ENCODE measurements around the gene CFAP65. TPM values are rescaled to one million over a fixed set of nuclear protein-coding genes. Genes with fewer than 3 reads are reported as not detected.

Gene CFAP65
- total RNA-seq, 1 experiment from 2014 or later = not detected

DNA sequence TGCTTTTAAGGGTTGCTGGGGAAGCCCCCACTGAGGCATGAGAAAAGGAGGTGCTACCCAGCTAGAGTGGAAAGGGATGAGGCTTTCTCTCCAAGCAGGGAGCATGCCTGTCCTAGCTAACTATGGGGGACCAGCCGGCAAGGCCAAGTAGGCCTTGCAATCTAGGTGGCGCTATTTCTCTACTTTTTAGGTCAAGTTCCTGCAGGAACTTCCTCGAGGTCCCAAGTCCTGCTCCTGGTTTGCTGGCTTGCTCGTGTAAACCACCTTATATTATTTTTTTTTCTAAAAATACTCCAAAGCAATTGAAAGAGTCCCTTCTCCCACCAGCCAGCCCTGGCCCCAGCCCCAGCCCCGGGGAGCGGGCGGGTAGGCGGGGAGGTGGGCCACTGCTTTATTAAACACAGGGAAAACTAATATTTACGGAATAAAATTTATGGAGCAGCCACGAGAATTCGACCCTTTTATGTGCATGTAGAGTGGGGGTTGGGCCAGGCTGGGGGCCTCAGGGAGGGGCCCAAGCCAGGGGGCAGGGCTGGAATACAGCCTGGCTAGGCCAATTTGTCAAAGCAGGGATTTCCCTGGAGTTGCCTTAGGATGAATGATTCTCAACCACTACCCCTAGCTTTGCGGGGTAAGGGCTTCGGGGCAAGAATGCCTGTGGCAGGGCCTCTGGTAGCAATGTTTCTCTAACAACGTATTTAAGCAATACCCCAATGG, 32.3 kb upstream of the CFAP65 start:
- H3K27me3 ChIP-seq (ENCODE audit: control insufficient read depth, insufficient read depth, low read length) = no peaks in the 10 kb centered on the region
- H3K4me3 ChIP-seq (ENCODE audit: insufficient read depth, low read depth, low read length) = no peak overlapping the region
- peak; percentile 86 for DNase-seq

DNA sequence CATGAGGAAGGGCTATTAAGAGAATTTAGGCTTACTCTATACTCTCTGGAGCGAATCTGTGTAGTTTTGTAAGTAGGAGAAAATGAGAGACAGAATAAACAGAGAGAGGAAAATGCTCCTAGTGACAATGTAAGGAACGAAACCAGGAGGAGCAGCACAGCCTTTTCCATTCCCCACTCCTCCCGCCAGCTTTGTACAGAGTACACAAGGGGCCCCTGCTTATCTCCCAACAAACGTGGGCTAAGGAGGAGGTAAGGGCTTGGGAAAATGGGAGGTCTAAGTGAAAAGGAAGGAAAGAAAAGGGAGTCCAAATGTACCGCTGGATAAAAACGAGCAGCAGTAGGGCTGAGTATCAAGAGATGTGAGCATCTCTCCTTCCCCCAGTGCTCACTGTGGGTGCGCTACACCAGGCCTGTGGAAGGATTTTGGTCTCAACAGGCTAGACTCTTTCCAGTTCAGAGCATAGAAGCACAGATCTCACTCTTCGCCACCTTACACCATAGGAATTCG, 31.5 kb upstream of the CFAP65 start:
- no peak overlapping the region for H3K4me3 ChIP-seq (ENCODE audit: insufficient read depth, low read depth, low read length)
- DNase-seq = no peak
- H3K36me3 ChIP-seq (replicated peaks; ENCODE audit: control insufficient read depth, insufficient read depth, low read length) = peaks cover 4% of the 10 kb centered on the region
- H3K27me3 ChIP-seq (ENCODE audit: control insufficient read depth, insufficient read depth, low read length) = no peaks in the 10 kb centered on the region

More for the DNA sequence above, 32.3 kb upstream of the CFAP65 start:
- peaks cover 4% of the 10 kb centered on the region for H3K36me3 ChIP-seq (replicated peaks; ENCODE audit: control insufficient read depth, insufficient read depth, low read length)

DNA sequence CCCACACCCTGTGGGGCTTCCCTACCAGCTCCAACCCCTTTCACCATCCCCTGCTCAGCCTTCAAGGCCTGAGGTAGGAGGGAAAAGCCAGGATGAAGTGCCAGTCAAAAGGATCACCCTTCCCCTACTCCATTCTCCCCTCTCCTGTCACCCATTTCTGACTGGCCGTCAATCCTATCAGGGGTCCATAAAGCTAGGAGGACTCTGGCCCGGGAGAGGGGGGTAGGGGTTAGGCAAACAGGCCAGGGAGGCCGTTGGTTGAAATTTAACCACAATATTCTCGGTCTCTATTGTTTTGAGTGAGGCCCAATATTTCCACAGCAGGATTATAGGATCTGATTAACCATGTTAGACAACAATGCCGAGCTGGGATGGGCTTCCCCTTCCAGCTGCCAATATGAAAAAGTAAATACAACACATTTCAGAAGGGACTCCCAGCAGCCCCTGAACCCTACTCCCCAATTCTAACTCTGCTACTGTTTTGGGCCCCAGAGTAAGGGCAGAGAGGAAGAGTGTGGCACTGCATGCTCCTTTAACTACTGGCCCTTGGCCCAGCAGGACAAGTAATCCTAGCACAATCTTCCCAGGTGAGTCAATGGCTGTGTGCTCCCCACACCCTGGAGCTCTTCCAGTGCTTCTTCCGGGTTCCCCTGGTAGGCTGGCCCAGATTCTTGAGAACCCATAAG, 30.0 kb upstream of the CFAP65 start:
- no peak for DNase-seq
- peaks cover 4% of the 10 kb centered on the region for H3K36me3 ChIP-seq (replicated peaks; ENCODE audit: control insufficient read depth, insufficient read depth, low read length)
- no peaks in the 10 kb centered on the region for H3K27me3 ChIP-seq (ENCODE audit: control insufficient read depth, insufficient read depth, low read length)
- no peak overlapping the region for H3K4me3 ChIP-seq (ENCODE audit: insufficient read depth, low read depth, low read length)

DNA sequence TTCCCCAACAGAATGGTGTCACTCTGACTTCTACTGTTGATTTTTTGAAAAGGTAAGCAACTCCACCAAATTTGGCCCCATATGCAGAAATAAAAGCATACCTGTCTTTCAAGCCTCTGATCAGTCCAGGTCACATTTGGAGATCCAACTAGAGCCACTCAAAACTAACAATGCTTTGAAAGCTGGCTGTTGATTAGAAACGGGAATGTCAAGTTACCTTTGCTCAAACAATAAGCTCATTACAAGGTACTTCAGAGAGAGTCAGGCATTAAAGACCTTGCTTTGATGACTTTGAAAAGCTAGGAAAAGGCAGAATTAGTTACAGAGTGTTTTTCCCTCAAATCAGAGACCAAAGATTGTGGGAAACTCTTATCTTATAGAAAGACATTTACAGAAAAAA, 24.2 kb upstream of the CFAP65 start:
- Histone ChIP-seq H3K4me3 (ENCODE audit: insufficient read depth, low read depth, low read length) (no peak overlapping the region), H3K27me3 (ENCODE audit: control insufficient read depth, insufficient read depth, low read length) (peaks cover 32% of the 10 kb centered on the region), H3K36me3 (replicated peaks; ENCODE audit: control insufficient read depth, insufficient read depth, low read length) (no peaks in the 10 kb centered on the region)
- no peak for DNase-seq

DNA sequence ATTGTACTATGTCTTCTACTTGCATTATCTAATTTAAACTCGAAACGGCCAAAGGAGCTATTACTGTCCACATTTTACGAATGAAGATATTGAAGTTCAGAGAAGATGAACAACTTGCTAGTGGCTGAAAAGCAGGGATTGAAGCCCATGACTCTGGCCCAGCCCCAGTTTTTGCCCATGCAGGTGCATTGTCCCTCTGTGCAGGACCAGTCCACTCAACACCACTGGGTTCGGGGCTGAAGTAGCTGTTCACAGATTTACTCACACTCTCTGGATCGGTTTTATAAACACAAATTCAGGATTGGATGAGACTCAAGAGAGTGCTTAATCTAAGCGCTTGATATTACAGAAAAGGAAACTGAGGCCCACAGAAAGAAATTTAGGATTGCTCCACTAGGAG, 20.8 kb upstream of the CFAP65 start:
- Histone ChIP-seq H3K36me3 (replicated peaks; ENCODE audit: control insufficient read depth, insufficient read depth, low read length) (no peaks in the 10 kb centered on the region), H3K27me3 (ENCODE audit: control insufficient read depth, insufficient read depth, low read length) (peaks cover 66% of the 10 kb centered on the region), H3K4me3 (ENCODE audit: insufficient read depth, low read depth, low read length) (no peak overlapping the region)
- DNase-seq = no peak

DNA sequence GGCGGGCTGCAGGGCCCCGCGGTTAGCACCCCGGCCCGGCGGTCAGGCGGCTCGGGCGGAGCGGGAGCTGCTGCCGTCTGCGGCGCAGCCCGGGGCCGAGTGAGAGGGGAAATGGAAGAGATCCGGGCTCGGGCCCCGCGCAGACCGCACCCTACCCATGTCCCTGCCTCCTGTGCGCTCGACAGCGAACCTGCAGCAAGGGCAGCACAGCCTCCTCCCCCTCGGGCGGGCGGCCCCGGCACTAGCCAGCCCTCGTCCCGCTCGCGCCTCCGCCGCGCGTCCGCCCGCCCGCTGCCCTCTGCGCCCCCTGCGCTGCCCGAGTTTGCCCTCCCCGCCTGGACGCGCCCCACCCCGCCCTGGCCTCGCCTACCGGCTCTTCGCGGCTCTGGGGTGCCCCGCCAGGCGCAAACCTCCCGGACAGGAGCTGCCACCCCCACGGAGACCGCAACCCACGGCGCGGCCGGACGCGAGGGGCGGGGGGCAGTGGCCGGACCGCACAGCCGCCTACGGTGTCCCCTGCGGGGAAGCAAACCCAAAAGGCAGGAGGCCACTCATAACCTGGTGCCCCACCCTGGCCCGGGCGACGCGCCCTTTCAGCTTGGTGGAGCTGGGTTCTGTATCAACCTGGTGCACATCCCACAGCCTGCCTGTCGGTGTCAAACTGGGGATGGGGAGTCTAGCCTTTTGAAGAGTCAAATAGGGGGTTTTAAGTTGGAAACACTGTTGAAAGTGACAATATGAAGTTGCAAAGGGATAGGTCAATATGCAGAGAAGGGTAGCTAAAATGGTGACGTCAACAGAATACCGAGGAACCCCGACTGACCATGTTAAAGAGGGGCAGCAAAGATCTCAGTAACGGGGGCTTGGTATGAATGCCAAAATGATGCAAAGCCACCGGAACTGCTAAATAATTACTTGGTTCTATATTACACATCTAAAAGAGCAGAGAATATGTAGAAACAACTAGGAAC, 19.8 kb upstream of the CFAP65 start, which contains the start of gene IHH:
IHH (minus strand) TSS at position 101 of the 971 bp plus-strand sequence. CDS start 454 bp downstream, outside the sequence.
- no peaks in the 10 kb centered on the region for H3K36me3 ChIP-seq (replicated peaks; ENCODE audit: control insufficient read depth, insufficient read depth, low read length)
- DNase-seq = peak; percentile 89
- H3K4me3 ChIP-seq (ENCODE audit: insufficient read depth, low read depth, low read length) = peak within 1 kb of the TSS; percentile 33

DNA sequence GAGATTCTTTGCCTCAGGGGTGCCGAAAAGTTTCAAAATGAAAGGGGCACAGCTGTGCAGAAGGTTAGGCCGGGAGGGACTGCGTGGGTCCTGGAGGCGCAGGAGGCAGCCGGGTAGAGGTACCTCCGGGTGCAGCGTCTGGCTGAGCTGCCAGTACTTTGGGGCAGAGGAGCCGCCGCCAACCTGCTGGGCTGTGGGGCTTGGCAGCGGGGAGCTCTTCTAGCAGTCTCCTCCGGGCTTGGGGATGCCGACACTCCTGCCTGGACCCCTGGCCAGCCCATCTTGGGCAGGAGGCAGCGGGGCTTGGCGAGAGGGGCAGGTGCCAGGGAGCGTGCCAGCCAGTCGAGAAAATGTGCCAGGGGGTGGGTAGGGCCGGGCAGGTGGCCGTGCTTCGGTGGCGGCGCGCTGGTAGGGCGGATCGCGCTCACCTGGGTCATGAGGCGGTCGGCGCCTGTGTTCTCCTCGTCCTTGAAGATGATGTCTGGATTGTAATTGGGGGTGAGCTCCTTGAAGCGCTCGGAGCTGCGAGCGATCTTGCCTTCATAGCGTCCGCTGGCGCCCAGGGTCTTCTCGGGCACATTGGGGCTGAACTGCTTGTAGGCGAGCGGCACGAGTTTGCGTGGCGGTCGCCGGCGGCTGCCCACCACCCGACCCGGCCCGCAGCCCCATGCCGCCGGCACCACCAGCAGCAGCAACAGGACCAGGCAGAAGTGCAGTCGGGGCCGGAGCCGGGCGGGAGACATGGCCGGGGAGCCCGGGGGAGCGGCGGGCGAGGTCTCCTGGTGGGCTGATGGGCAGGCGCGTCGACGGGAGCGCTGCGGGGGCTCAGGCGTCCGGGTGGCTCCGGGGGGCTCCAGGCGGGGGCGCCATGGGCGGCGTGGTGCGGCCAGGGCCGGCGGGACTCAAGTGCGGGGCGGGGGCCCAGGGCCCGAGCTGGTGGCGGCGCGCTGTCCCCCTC, 18.7 kb upstream of the CFAP65 start:
- H3K4me3 ChIP-seq (ENCODE audit: insufficient read depth, low read depth, low read length) = peak overlapping the region; percentile 10
- peaks cover 73% of the 10 kb centered on the region for H3K27me3 ChIP-seq (ENCODE audit: control insufficient read depth, insufficient read depth, low read length)
- no peaks in the 10 kb centered on the region for H3K36me3 ChIP-seq (replicated peaks; ENCODE audit: control insufficient read depth, insufficient read depth, low read length)
- DNase-seq = peak; percentile 79

More for the DNA sequence above, 19.8 kb upstream of the CFAP65 start, which contains the start of gene IHH:
- peaks cover 73% of the 10 kb centered on the region for H3K27me3 ChIP-seq (ENCODE audit: control insufficient read depth, insufficient read depth, low read length)

DNA sequence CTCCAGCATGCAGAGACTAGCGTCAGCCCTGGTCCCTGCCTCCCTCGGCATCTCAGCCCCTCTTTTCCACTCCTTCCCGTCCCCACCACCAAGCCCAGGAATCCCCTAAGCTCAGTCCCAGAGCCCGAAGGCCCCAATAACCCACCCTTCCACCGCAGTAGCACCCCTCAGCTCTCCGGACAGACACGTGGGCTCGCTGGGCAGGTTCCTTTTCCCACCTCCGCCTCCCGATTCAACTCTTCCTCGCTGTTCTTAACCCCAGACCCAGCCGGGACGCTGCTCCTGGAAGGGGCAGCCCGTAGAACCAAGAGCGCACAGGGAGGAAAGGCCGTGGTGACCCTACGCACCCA, 18.0 kb upstream of the CFAP65 start:
- Histone ChIP-seq H3K27me3 (ENCODE audit: control insufficient read depth, insufficient read depth, low read length) (peaks cover 75% of the 10 kb centered on the region), H3K36me3 (replicated peaks; ENCODE audit: control insufficient read depth, insufficient read depth, low read length) (no peaks in the 10 kb centered on the region), H3K4me3 (ENCODE audit: insufficient read depth, low read depth, low read length) (no peak overlapping the region)
- no peak for DNase-seq

DNA sequence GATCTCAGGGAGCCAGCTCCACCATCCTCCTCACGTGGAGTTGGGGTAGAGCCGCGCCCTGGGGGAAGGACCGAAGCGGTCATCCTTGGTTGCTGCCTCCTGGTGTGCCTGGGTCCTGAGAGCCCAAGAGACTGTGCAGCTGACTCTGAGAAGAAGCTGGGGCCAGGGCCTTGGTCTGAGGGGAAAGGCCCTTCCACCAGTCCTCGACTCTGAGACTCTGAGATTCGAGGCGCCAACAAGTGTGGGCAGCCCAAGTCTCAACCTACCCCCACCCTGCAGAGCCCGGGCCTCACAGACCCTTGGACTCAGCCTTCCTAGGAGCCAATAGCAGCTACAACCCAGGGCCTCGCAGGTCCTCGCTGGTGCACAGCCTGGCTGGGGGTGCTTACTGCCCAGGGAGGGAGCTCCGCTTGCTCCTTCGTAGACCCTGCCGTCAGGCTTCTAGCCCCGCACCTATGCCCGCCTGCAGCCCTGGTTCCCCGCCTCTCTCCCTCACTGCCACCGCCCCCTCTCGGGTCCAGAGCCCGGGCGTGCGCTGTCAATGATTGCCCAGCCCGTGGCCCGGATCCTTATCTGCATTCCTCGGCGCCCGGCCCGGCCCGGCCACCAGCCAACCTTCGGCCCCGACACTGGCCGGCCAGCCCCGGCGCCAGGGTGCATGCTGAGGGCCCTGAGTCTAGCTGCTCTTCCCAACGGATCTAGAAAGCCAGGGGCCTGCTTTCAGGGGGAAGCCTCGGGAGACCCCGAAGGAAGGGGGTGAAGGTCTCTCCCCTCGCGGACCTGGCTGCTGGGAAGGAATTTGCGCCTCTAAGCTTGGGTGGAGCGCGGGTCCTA, 17.4 kb upstream of the CFAP65 start:
- Histone ChIP-seq H3K36me3 (replicated peaks; ENCODE audit: control insufficient read depth, insufficient read depth, low read length) (no peaks in the 10 kb centered on the region), H3K4me3 (ENCODE audit: insufficient read depth, low read depth, low read length) (no peak overlapping the region), H3K27me3 (ENCODE audit: control insufficient read depth, insufficient read depth, low read length) (peaks cover 72% of the 10 kb centered on the region)
- DNase-seq = peak; percentile 82

DNA sequence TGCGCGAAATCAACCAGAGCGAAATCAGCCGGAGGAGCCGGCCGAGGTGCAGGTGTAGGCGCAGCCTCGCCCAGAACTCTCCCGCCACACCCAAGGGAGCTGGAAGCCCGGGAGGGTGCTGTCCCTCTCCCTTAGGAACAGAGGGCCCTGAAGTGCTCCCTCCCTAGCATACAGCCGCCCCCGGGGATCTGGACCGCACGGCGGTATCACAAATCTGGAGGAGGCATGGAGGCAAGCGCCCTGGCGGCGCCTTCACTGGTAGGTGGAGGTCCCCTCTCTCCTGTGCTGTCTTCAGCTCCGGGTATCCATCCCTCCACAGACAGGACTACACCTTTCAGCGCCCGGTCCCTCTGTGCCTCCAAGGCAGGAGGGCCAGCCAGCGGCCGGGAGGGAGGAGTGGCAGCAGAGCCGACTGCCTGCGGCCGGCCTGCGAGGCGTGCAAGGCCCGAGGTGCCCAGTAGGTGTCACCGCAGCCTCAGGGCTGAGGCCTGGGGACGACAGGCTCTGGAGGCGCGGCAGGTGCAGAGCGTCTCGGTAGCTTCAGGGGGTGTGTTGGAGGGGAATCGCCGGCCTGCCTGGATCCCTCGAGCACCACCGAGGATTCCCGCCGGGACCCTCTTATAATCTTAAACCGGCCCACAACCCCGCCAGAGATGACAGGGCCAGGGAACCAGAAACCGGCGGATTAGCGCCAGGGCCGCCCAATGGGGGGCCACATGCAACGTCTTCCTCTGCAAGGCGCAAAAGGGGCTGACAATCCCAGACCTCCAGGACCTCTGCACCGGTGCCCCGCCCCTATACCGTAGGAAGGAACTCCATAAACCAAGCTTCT, 16.6 kb upstream of the CFAP65 start:
- H3K4me3 ChIP-seq (ENCODE audit: insufficient read depth, low read depth, low read length) = peak overlapping the region; percentile 12; the same call in 1 of the 2 replicates
- no peaks in the 10 kb centered on the region for H3K36me3 ChIP-seq (replicated peaks; ENCODE audit: control insufficient read depth, insufficient read depth, low read length)
- DNase-seq = peak; percentile 95
- H3K27me3 ChIP-seq (ENCODE audit: control insufficient read depth, insufficient read depth, low read length) = peaks cover 65% of the 10 kb centered on the region

DNA sequence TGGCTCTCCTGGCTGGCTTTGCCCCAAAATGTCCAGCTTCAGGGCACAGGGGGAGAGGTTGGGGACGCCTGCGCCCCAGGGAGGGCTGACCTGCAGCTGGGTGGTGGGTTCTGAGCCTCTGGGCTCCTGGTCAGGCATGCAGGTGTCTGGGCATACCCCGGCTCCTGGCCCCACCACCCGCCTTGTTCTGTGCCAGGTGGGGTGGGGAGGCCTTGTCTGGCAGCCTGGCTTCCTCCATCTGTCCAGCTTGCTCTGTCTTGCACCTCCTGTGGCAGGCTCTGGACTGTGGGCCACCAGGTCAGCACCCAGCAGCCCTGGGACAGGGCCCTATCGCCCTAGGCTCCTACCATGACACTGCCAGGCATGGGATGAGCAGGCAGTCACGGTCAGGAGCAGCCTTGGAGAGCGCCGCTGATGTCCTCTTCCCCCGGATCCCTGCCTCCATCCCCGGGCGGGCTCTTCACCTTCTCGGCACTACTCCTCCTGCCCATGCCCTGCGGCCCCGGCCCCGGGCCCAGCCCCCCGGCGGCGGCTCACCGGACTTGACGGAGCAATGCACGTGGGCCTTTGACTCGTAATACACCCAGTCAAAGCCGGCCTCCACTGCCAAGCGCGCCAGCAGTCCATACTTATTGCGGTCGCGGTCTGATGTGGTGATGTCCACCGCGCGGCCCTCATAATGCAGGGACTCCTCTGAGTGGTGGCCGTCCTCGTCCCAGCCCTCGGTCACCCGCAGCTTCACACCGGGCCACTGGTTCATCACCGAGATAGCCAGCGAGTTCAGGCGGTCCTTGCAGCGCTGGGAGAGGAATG, 15.8 kb upstream of the CFAP65 start:
- Histone ChIP-seq H3K36me3 (replicated peaks; ENCODE audit: control insufficient read depth, insufficient read depth, low read length) (no peaks in the 10 kb centered on the region), H3K27me3 (ENCODE audit: control insufficient read depth, insufficient read depth, low read length) (peaks cover 58% of the 10 kb centered on the region), H3K4me3 (ENCODE audit: insufficient read depth, low read depth, low read length) (peak overlapping the region; percentile 12; the same call in 1 of the 2 replicates)
- DNase-seq = peak; percentile 75
